Measurements from ENCODE around the gene COX18. TPM values are rescaled to one million over a fixed set of nuclear protein-coding genes. Genes with fewer than 3 reads are reported as not detected.

The COX18 gene
- total and polyA plus RNA-seq, 2 of the 4 experiments (the other 2 are of a cell fraction): 8.0 to 22.0 TPM

GRCh38 chr4:73010789-73011628 lies 58.5 kb downstream of the COX18 start:
- H2BK20ac ChIP-seq (ENCODE audit: low read depth, low read length): no peak overlapping the region
- H4K8ac ChIP-seq (ENCODE audit: low read depth in 2 of 2, low read length in 2 of 2): no peak overlapping the region
- H3K23ac ChIP-seq (ENCODE audit: low read depth, low read length): no peak overlapping the region
- no peak overlapping the region for H3K4me3 ChIP-seq (ENCODE audit: insufficient read depth, low read depth, low read length)
- no peak overlapping the region for H2AK9ac ChIP-seq (replicated peaks; ENCODE audit: low read depth, low read length, poor library complexity)
- no peak overlapping the region for H3K9ac ChIP-seq (ENCODE audit: low read depth, low read length)
- peaks cover 7% of the 10 kb centered on the region; the same call in 1 of the 2 replicates for H3K9me3 ChIP-seq (ENCODE audit: control insufficient read depth, insufficient read depth, low read length)
- no peak overlapping the region for H4K5ac ChIP-seq (ENCODE audit: low read depth, low read length)
- no peak overlapping the region for H3K14ac ChIP-seq (replicated peaks; ENCODE audit: low read depth, low read length)
- H3K18ac ChIP-seq (ENCODE audit: low read depth, low read length): no peak overlapping the region
- no peaks in the 10 kb centered on the region for H4K20me1 ChIP-seq (ENCODE audit: insufficient read depth, low read length)
- H3K27me3 ChIP-seq (ENCODE audit: control insufficient read depth, insufficient read depth, low read length): no peaks in the 10 kb centered on the region; the same call in 1 of the 2 replicates
- no TSS peak for BruUV-seq (replicated peaks)
- no peak overlapping the region for H2BK120ac ChIP-seq (ENCODE audit: low read depth, low read length)
- no peak overlapping the region for H3K56ac ChIP-seq (ENCODE audit: extremely low read depth, insufficient read depth, low read length)
- H3K9me1 ChIP-seq (ENCODE audit: insufficient read depth, low read length): no peaks in the 10 kb centered on the region
- H3K4me2 ChIP-seq (ENCODE audit: low read depth, low read length): no peak overlapping the region
- dilution Hi-C loops (cut with HindIII; ENCODE audit: low sequenced_read_pairs, unreplicated experiment) (no loop called here), intact Hi-C loops (cut with micrococcal nuclease) (no loop called here), in situ Hi-C loops (cut with MboI; ENCODE audit: low sequenced_read_pairs) (no loop called here)
- no CpG with 5 or more reads among the region's 4 CpGs for WGBS, 2 experiments (ENCODE audit: extremely low coverage in 2 of 2, insufficient read length in 1 of 2)
- H2AFZ ChIP-seq (replicated peaks; ENCODE audit: low read length, poor library complexity): peak overlapping the region; percentile 21
- no peak overlapping the region for H4K91ac ChIP-seq (ENCODE audit: insufficient read depth, low read depth, low read length)
- H3K79me1 ChIP-seq (ENCODE audit: low read depth in 1 of 2, low read length in 2 of 2): no peaks in the 10 kb centered on the region
- no peak overlapping the region for H2AK5ac ChIP-seq (ENCODE audit: low read depth, low read length)
- CTCF ChIA-PET: no interaction called here
- H3K36me3 ChIP-seq (ENCODE audit: control insufficient read depth, insufficient read depth, low read length): no peaks in the 10 kb centered on the region
- POLR2A ChIA-PET (ENCODE audit: unreplicated experiment): no interaction called here
- TF ChIP-seq RAD21 (IDR thresholded peaks at IDR 0.05; ENCODE audit: low read length) (no peak), SMC3 (IDR thresholded peaks at IDR 0.05; ENCODE audit: low read depth, low read length) (no peak), USF2 (IDR thresholded peaks at IDR 0.05; ENCODE audit: low read depth, low read length) (no peak)
- H3K4me1 ChIP-seq (ENCODE audit: control insufficient read depth, insufficient read depth, low read length): no peaks in the 10 kb centered on the region
- no peak overlapping the region for H3K27ac ChIP-seq (ENCODE audit: insufficient read depth, low read length)
- ATAC-seq (ENCODE audit: low read depth): no peak
- DNase-seq: no peak
- no peak overlapping the region for H2BK5ac ChIP-seq (ENCODE audit: low read depth, low read length, poor library complexity, severe bottlenecking)
- no peak overlapping the region for H2BK15ac ChIP-seq (ENCODE audit: low read depth, low read length)
- H3K4ac ChIP-seq (ENCODE audit: low read depth, low read length): no peak overlapping the region
